HepG2 (cell line): ENCODE measurements around the gene SMIM10L2A. TPM values are rescaled to one million over a fixed set of nuclear protein-coding genes. Genes with fewer than 3 reads are reported as not detected.
"Not testable (repeated sequence)": the region's sequence is repeated elsewhere in the genome, so short reads cannot be mapped to it uniquely, and the experiment has no call there.

Source experiments
- ATAC-seq: fragments of 200-7000 bp; cut with Tn5 transposase; 3 replicates; pipeline ENCODE4 v1.9.1; 2020; ENCODE audit warnings: mild to moderate bottlenecking, moderate library complexity
- BruUV-seq: library from RNA; stranded (reverse); fragments of 400-500 nt; replicated peaks from 2 replicates; lab custom pipeline; 2021; lab: Mats Ljungman, UMichigan
- CTCF ChIA-PET: fragments of 300-600 bp; formaldehyde crosslinking; extraction: SDS; loops from one replicate; lab custom pipeline; 2021; ENCODE audit warnings: low total read pairs, inconsistent platforms, low intra/inter-chr PET ratio; lab: Yijun Ruan, JAX
- POLR2A ChIA-PET: fragments of 350-600 bp; sonication (Branson Sonifier 250); formaldehyde crosslinking; loops from one replicate; lab custom pipeline; 2020; ENCODE audit warnings: antibody characterized with exemption, inconsistent platforms; lab: Yijun Ruan, JAX
- DNase-seq: peaks from one replicate; pipeline ENCODE4 v3.0.0-alpha.2; 2015; ENCODE audit warnings: low spot score
- FAIRE-seq: peaks from 3 replicates; lab custom pipeline; 2011; peaks lifted over from hg19 to GRCh38; lab: Jason Lieb, UNC
- H2AFZ ChIP-seq: one replicate; pipeline ENCODE4 v1.6.1; 2011; ENCODE audit warnings: low read length, inconsistent platforms
- H3K27ac ChIP-seq: fragments of 300-600 bp; 3 replicates; pipeline ENCODE4 v1.8.0; 2011; ENCODE audit warnings: mixed run types, mild to moderate bottlenecking, mixed read lengths, low read length, inconsistent platforms; ENCODE audit not compliant: insufficient read depth; ENCODE audit errors: extremely low read length
- H3K27me3 ChIP-seq, 2 experiments: fragments of 200-600 bp in 1 of 2; 2 replicates in 1 of 2; 3 replicates in 1 of 2; pipeline versions ENCODE4 v1.6.0 to v1.8.0; 2011; ENCODE audit warnings: low read length in 2 of 2, mild to moderate bottlenecking in 2 of 2, moderate library complexity in 2 of 2, inconsistent platforms in 1 of 2; ENCODE audit not compliant: insufficient read depth in 2 of 2, control insufficient read depth in 1 of 2
- H3K36me3 ChIP-seq, 2 experiments: fragments of 200-600 bp in 1 of 2; replicated peaks in 1 of 2; 2 replicates in 1 of 2; 3 replicates in 1 of 2; pipeline versions ENCODE4 v1.5.1 to v1.8.0; 2011; ENCODE audit warnings: low read length in 2 of 2, inconsistent platforms in 1 of 2; ENCODE audit not compliant: insufficient read depth in 2 of 2, control insufficient read depth in 1 of 2
- H3K4me1 ChIP-seq: 2 replicates; pipeline ENCODE4 v1.5.1; 2012; ENCODE audit warnings: low read length, inconsistent platforms; ENCODE audit not compliant: insufficient read depth
- H3K4me2 ChIP-seq: 2 replicates; pipeline ENCODE4 v1.6.0; 2011; ENCODE audit warnings: low read depth, low read length, inconsistent platforms
- H3K4me3 ChIP-seq, 3 experiments: fragments of 200-600 bp in 1 of 3; sonication (generic), shearing (Covaris generic) in 1 of 3; replicated peaks in 1 of 3; 2 replicates each; pipeline ENCODE4 v1.5.1; 2011 to 2016; ENCODE audit warnings: low read length in 3 of 3, inconsistent platforms in 2 of 3, low read depth in 2 of 3, mild to moderate bottlenecking in 2 of 3, control low read depth in 1 of 3, mixed read lengths in 1 of 3; ENCODE audit not compliant: insufficient read depth in 1 of 3
- H3K79me2 ChIP-seq: one replicate; pipeline ENCODE4 v1.6.1; 2011; ENCODE audit warnings: low read length, inconsistent platforms; ENCODE audit not compliant: insufficient read depth
- H3K9ac ChIP-seq: 2 replicates; pipeline ENCODE4 v1.6.0; 2011; ENCODE audit warnings: mild to moderate bottlenecking, low read depth, low read length, inconsistent platforms; ENCODE audit not compliant: insufficient read depth
- H3K9me3 ChIP-seq: 2 replicates; pipeline ENCODE4 v1.5.1; 2012; ENCODE audit warnings: mild to moderate bottlenecking, low read length
- H4K20me1 ChIP-seq: 2 replicates; pipeline ENCODE4 v1.6.0; 2011; ENCODE audit warnings: inconsistent platforms, mild to moderate bottlenecking, low read length, moderate library complexity; ENCODE audit not compliant: insufficient read depth
- ARNT ChIP-seq: fragments of 450-650 bp; IDR thresholded peaks from 2 replicates; pipeline ENCODE4 v1.6.1; 2017
- GATA4 ChIP-seq: sonication (generic); IDR thresholded peaks from 2 replicates; pipeline ENCODE4 v1.6.1; 2016; ENCODE audit warnings: antibody characterized with exemption, low read depth, borderline replicate concordance
- GATAD2A ChIP-seq: IDR thresholded peaks from 2 replicates; pipeline ENCODE4 v1.6.1; 2016
- HMGA1 ChIP-seq: sonication (generic); formaldehyde crosslinking; conservative IDR thresholded peaks from 2 replicates; pipeline ENCODE4 v1.4.0; 2020; ENCODE audit warnings: missing genetic modification reagents
- HNRNPL ChIP-seq: fragments of 200-400 bp; formaldehyde crosslinking; IDR thresholded peaks from 2 replicates; pipeline ENCODE4 v1.6.1; 2017; ENCODE audit warnings: mild to moderate bottlenecking, low read depth, low read length
- NFE2L2 ChIP-seq: fragments of 150-350 bp; IDR thresholded peaks from 2 replicates; pipeline ENCODE4 v1.6.1; 2014; ENCODE audit warnings: low read length
- REPIN1 ChIP-seq: sonication (generic); formaldehyde crosslinking; IDR thresholded peaks from 2 replicates; pipeline ENCODE4 v1.8.0; 2022; ENCODE audit warnings: missing genetic modification reagents, low read depth, mild to moderate bottlenecking, borderline replicate concordance
- ZBTB3 ChIP-seq: sonication (generic); formaldehyde crosslinking; IDR thresholded peaks from 2 replicates; pipeline ENCODE4 v1.4.0; 2020; ENCODE audit warnings: low read depth, mild to moderate bottlenecking, moderate library complexity, missing genetic modification reagents, borderline replicate concordance
- ZNF331 ChIP-seq: sonication (generic); formaldehyde crosslinking; IDR thresholded peaks from 2 replicates; pipeline ENCODE4 v1.4.0; 2020; ENCODE audit warnings: missing genetic modification reagents
- ZNF337 ChIP-seq: sonication (generic); formaldehyde crosslinking; IDR thresholded peaks from 2 replicates; pipeline ENCODE4 v1.5.1; 2020; ENCODE audit warnings: missing genetic modification reagents, low read depth, mild to moderate bottlenecking, borderline replicate concordance
- ZNF354B ChIP-seq: sonication (generic); formaldehyde crosslinking; IDR thresholded peaks from 2 replicates; pipeline ENCODE4 v1.8.0; 2022; ENCODE audit warnings: mild to moderate bottlenecking, missing genetic modification reagents
- WGBS: methylation state at CpG from one replicate; pipeline ENCODE4 v1.1.6; 2017; ENCODE audit warnings: low lambda C conversion rate; 5-methylcytosine and 5-hydroxymethylcytosine counted together
- in situ Hi-C: cut with HindIII; loops from 2 replicates; pipeline ENCODE4 v1.10.0; 2017; ENCODE audit warnings: low pct_unique_long_range_greater_than_20kb; ENCODE audit not compliant: extremely low pct_ligation_motif_present
- intact Hi-C: fragments of 100-400 bp; cut with micrococcal nuclease; formaldehyde crosslinking; loops from one replicate; pipeline ENCODE4 v1.10.0; 2022; ENCODE audit not compliant: unreplicated experiment
- polyA plus RNA-seq, 8 experiments: library from polyadenylated mRNA; depleted of rRNA in 3 of 8; stranded (reverse) in 7 of 8; unstranded in 1 of 8; fragments of >200 nt; fragmentation: Illumina TruSeq in 4 of 8; extraction: Trizol in 4 of 8; gene quantifications; 2 replicates each; pipeline versions ENCODE4 v1.2.1 to v1.2.3, GENCODE V29; 2011 to 2016; ENCODE audit warnings: low read depth in 4 of 8, missing spikeins in 1 of 8, mixed read lengths in 1 of 8; ENCODE audit not compliant: insufficient read depth in 1 of 8
- total RNA-seq, 5 experiments: library from RNA; depleted of rRNA; stranded (reverse); fragments of >200 nt; fragmentation: Illumina TruSeq; extraction: Trizol; gene quantifications; 2 replicates each; pipeline ENCODE4 v1.2.3, GENCODE V29; 2016; ENCODE audit warnings: low read depth in 1 of 5
- TF ChIP-seq, protein P1 (sequence below): sonication (generic); formaldehyde crosslinking; conservative IDR thresholded peaks from 2 replicates; pipeline ENCODE4 v1.8.0; 2022; ENCODE audit warnings: low read depth, missing genetic modification reagents
- TF ChIP-seq, protein P2 (sequence below): sonication (generic); formaldehyde crosslinking; IDR thresholded peaks from 2 replicates; pipeline ENCODE4 v1.8.0; 2023; ENCODE audit warnings: mild to moderate bottlenecking, missing genetic modification reagents

Gene SMIM10L2A
- total and polyA plus RNA-seq, 2 of the 13 experiments (the other 11 are each of a cell fraction or from before 2014, with no cell fraction given) = not detected

DNA sequence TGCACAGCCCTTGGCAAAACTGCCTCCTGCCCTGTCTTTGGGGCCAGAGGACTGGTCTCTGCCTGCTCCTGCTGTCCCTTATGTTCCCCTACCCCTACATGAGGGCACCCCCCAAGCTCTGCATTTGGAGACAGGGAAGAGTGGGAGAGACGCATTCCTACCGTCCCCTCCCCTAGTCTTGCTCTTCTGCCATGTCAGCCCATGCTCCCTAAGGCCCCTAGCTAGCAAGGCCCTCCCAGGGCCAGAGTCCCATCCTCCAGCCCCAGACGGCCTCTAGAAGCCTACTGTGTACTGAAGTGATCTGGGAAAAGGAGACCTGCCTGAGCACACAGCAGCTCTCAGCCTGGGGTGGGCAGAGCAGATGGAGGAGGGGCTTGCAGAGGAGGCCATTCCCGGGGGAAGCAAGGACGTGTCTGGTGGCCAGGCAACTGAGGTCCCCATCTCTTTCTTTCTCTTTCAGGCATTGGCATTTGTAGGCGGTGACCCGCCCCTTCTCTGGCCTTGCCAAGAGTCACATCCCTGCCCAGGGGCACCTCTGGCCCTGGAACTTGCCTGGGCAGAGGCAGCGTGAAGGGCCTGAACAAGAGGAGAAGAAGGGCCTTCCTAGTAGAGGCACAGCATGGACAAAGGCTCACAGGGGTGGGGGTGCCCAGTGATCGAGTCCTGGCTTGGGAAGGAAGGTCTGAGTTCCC is 1.6 kb downstream of the SMIM10L2A start:
- H3K36me3 ChIP-seq, POLR2A ChIA-PET, DNase-seq, H2AFZ ChIP-seq, H4K20me1 ChIP-seq, H3K27me3 ChIP-seq, H3K4me1 ChIP-seq, H3K79me2 ChIP-seq, H3K4me2 ChIP-seq, H3K4me3 ChIP-seq, H3K27ac ChIP-seq, in situ Hi-C loops, FAIRE-seq, CTCF ChIA-PET, BruUV-seq, intact Hi-C loops, H3K9me3 ChIP-seq, ATAC-seq, H3K9ac ChIP-seq: not testable (repeated sequence)
- WGBS = 0% methylated on average over 1 of the region's 9 CpGs

DNA sequence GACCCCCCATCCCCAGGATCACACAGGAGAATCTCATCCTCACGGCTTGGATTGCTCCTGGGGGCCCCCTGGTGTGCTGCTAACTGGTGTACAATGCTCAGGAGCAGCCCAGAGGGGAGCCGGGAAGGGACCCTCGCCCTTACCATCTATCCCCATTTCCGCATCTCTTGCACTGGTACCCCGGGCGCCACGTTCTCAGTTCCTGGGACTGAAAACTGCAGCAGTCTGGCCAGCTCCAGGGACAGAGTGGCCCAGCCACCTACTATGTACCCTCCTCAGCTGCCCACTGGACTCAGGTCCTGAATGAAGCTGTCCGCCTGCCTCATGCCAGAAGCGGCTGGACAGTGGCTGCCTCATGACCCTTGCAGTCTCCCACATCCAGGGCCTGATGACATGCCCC is 2.7 kb downstream of the SMIM10L2A start:
- no peak for TF ChIP-seq NFE2L2
- TF ChIP-seq, protein P1, sequence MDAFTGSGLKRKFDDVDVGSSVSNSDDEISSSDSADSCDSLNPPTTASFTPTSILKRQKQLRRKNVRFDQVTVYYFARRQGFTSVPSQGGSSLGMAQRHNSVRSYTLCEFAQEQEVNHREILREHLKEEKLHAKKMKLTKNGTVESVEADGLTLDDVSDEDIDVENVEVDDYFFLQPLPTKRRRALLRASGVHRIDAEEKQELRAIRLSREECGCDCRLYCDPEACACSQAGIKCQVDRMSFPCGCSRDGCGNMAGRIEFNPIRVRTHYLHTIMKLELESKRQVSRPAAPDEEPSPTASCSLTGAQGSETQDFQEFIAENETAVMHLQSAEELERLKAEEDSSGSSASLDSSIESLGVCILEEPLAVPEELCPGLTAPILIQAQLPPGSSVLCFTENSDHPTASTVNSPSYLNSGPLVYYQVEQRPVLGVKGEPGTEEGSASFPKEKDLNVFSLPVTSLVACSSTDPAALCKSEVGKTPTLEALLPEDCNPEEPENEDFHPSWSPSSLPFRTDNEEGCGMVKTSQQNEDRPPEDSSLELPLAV (CRISPR knock-in tag) = no peak
- TF ChIP-seq ZBTB3 (CRISPR knock-in tag) = no peak
- TF ChIP-seq REPIN1 (CRISPR knock-in tag) = no peak
- TF ChIP-seq ZNF337 (CRISPR knock-in tag) = no peak
- TF ChIP-seq ARNT = no peak
- no peak for TF ChIP-seq GATA4
- no peak for TF ChIP-seq ZNF354B (CRISPR knock-in tag)
- TF ChIP-seq HNRNPL = no peak
- no peak for TF ChIP-seq GATAD2A (CRISPR knock-in tag)
- TF ChIP-seq ZNF331 (CRISPR knock-in tag) = no peak
- TF ChIP-seq, protein P2, sequence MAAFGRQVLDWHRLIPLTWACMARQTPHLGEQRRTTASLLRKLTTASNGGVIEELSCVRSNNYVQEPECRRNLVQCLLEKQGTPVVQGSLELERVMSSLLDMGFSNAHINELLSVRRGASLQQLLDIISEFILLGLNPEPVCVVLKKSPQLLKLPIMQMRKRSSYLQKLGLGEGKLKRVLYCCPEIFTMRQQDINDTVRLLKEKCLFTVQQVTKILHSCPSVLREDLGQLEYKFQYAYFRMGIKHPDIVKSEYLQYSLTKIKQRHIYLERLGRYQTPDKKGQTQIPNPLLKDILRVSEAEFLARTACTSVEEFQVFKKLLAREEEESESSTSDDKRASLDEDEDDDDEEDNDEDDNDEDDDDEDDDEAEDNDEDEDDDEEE (CRISPR knock-in tag) = no peak
- TF ChIP-seq HMGA1 (CRISPR knock-in tag) = no peak
- POLR2A ChIA-PET = no interaction called here
- intact Hi-C loops = no loop called here
- WGBS = no CpG with 5 or more reads among the region's 9 CpGs
- in situ Hi-C loops = no loop called here
- CTCF ChIA-PET = no interaction called here
- FAIRE-seq (no peak), ATAC-seq (no peak), DNase-seq (no peak)
- H3K36me3 ChIP-seq = no peaks in the 10 kb centered on the region
- no peak overlapping the region for H3K9ac ChIP-seq
- no peaks in the 10 kb centered on the region for H4K20me1 ChIP-seq
- H3K4me2 ChIP-seq = no peak overlapping the region
- H3K79me2 ChIP-seq = no peaks in the 10 kb centered on the region
- no peaks in the 10 kb centered on the region for H3K4me1 ChIP-seq
- no peak overlapping the region for H3K27ac ChIP-seq
- H3K9me3 ChIP-seq = no peaks in the 10 kb centered on the region
- H3K27me3 ChIP-seq = no peaks in the 10 kb centered on the region
- no peak overlapping the region for H2AFZ ChIP-seq
- no peak overlapping the region for H3K4me3 ChIP-seq
- no TSS peak for BruUV-seq
